HG03442 (cell line): Measurements from ENCODE around the gene ZNF689.
"Not testable (repeated sequence)": the region's sequence is repeated elsewhere in the genome, so short reads cannot be mapped to it uniquely, and the experiment has no call there.

ENCODE experiments used
- ATAC-seq: cut with Tn5 transposase; IDR thresholded peaks from one replicate; pipeline ENCODE4 v1.9.1; 2021; ENCODE audit warnings: mild to moderate bottlenecking, moderate library complexity; ENCODE audit not compliant: unreplicated experiment

ZNF689 gene

GRCh38 chr16:30601966-30602365 lies 8.2 kb downstream of the ZNF689 start:
- ATAC-seq = no peak

- no peak for ATAC-seq
These were observed 9.3 kb downstream of the ZNF689 start for GRCh38 chr16:30600929-30601328.

- ATAC-seq = no peak
These were observed 10.0 kb downstream of the ZNF689 start for GRCh38 chr16:30600215-30600614.

- no peak for ATAC-seq
These were observed 17.3 kb downstream of the ZNF689 start for GRCh38 chr16:30592871-30593270.

GRCh38 chr16:30590869-30591268 lies 19.3 kb downstream of the ZNF689 start:
- not testable (repeated sequence) for ATAC-seq

GRCh38 chr16:30589582-30589981 lies 20.6 kb downstream of the ZNF689 start:
- not testable (repeated sequence) for ATAC-seq

- ATAC-seq = no peak
These were observed 21.5 kb downstream of the ZNF689 start for GRCh38 chr16:30588651-30589050.

- peak; percentile 89 for ATAC-seq
These were observed 24.6 kb downstream of the ZNF689 start, which contains the start of gene ZNF785 for GRCh38 chr16:30585400-30586191. Gene ZNF785, minus strand, starts transcription at chr16:30585697. Its CDS starts 86 bp downstream, at chr16:30585611.

GRCh38 chr16:30585022-30585399 lies 25.2 kb downstream of the ZNF689 start:
- ATAC-seq = peak; percentile 26

GRCh38 chr16:30582611-30583340 lies 27.4 kb downstream of the ZNF689 start:
- ATAC-seq = no peak

- ATAC-seq = no peak
These were observed 28.7 kb downstream of the ZNF689 start for GRCh38 chr16:30581457-30581856.

- no peak for ATAC-seq
These were observed 35.5 kb downstream of the ZNF689 start for GRCh38 chr16:30574678-30575077.

GRCh38 chr16:30571445-30572322 lies 38.5 kb downstream of the ZNF689 start, which contains the start of gene ZNF688:
Gene ZNF688, minus strand, starts transcription at chr16:30571714. Its CDS starts 85 bp downstream, at chr16:30571629.
- peak; percentile 64 for ATAC-seq

- peak; percentile 2 for ATAC-seq
These were observed 39.3 kb downstream of the ZNF689 start for GRCh38 chr16:30570636-30571444.

GRCh38 chr16:30569746-30570635 lies 40.2 kb downstream of the ZNF689 start:
- ATAC-seq = no peak

- ATAC-seq = no peak
These were observed 40.9 kb downstream of the ZNF689 start for GRCh38 chr16:30569281-30569680.

GRCh38 chr16:30567991-30568638 lies 42.1 kb downstream of the ZNF689 start:
- no peak for ATAC-seq

- ATAC-seq = no peak
These were observed 42.8 kb downstream of the ZNF689 start for GRCh38 chr16:30567160-30567990.
